ENCODE measurements around the gene BSG. TPM values are rescaled to one million over a fixed set of nuclear protein-coding genes. Genes with fewer than 3 reads are reported as not detected.

Gene BSG
- total and polyA plus RNA-seq, 11 donors, result 727 to 2,989 (median 1,462) TPM

GRCh38 chr19:566844-567243, 5.6 kb upstream of the BSG start:
- ATAC-seq, result no peak
- no peak for TF ChIP-seq POLR2A (IDR thresholded peaks at IDR 0.05)
- TF ChIP-seq CTCF (IDR thresholded peaks at IDR 0.05), result no peak
- no peaks in the 10 kb centered on the region for H3K9me3 ChIP-seq
- H3K27me3 ChIP-seq, result no peaks in the 10 kb centered on the region
- 70 to 76% (median 74%) methylated on average over 16 of the region's 16 CpGs for WGBS, 4 donors
- H3K4me1 ChIP-seq, result peaks cover 0 to 11% (median 9%) of the 10 kb centered on the region in 12 donors
- DNase-seq, result no peak
- peak overlapping the region in 2 of 12 donors; percentile 2 to 36 for H3K4me3 ChIP-seq
- no peaks in the 10 kb centered on the region for H3K36me3 ChIP-seq
- H3K27ac ChIP-seq, result peak overlapping the region in 4 of 12 donors; percentile 22 to 86 (median 42)
- intact Hi-C loops (cut with DNase I), result no loop called here

GRCh38 chr19:567296-567900, 5.0 kb upstream of the BSG start:
- intact Hi-C loops (cut with DNase I), result no loop called here
- TF ChIP-seq CTCF (IDR thresholded peaks at IDR 0.05), result no peak
- TF ChIP-seq POLR2A (IDR thresholded peaks at IDR 0.05), result no peak
- Histone ChIP-seq H3K36me3 (no peaks in the 10 kb centered on the region), H3K27ac (peak overlapping the region in 2 of 12 donors; percentile 60 to 86), H3K4me3 (peak overlapping the region in 1 of 12 donors; percentile 36), H3K27me3 (no peaks in the 10 kb centered on the region), H3K9me3 (no peaks in the 10 kb centered on the region), H3K4me1 (peaks cover 0 to 13% (median 10%) of the 10 kb centered on the region in 12 donors)
- no peak for DNase-seq
- ATAC-seq, result no peak
- 92 to 95% (median 93%) methylated on average over 22 of the region's 22 CpGs for WGBS, 4 donors

GRCh38 chr19:570251-570686, 2.1 kb upstream of the BSG start:
- DNase-seq (peak in 1 of 5 donors; percentile 50), ATAC-seq (no peak)
- Histone ChIP-seq H3K9me3 (no peaks in the 10 kb centered on the region), H3K27me3 (no peaks in the 10 kb centered on the region), H3K4me3 (no peak overlapping the region), H3K27ac (no peak overlapping the region), H3K36me3 (peaks cover 0 to 4% (median 0%) of the 10 kb centered on the region in 9 donors), H3K4me1 (peaks cover 0 to 35% (median 26%) of the 10 kb centered on the region in 12 donors)
- TF ChIP-seq CTCF (IDR thresholded peaks at IDR 0.05), result no peak
- no peak for TF ChIP-seq POLR2A (IDR thresholded peaks at IDR 0.05)
- intact Hi-C loops (cut with DNase I), result loop anchor here in 4 of 10 donors (5.0 kb wide), 1 partner anchor 38 kb away; the partner anchor contains the start of gene CDC34 (in 4 of the 4)
- WGBS, 4 donors, result 73 to 91% (median 80%) methylated on average over 16 to 22 of the region's 25 CpGs

GRCh38 chr19:570937-571565, 1.3 kb upstream of the BSG start:
- H3K27ac ChIP-seq, result peak overlapping the region in 11 of 12 donors; percentile 62 to 98 (median 94)
- peaks cover 0 to 4% (median 0%) of the 10 kb centered on the region in 9 donors for H3K36me3 ChIP-seq
- no peak for ATAC-seq
- H3K9me3 ChIP-seq, result no peaks in the 10 kb centered on the region
- WGBS, 4 donors, result 4 to 8% (median 5%) methylated on average over 42 to 45 of the region's 45 CpGs
- intact Hi-C loops (cut with DNase I), result loop anchor here in 4 of 10 donors (5.0 kb wide), 1 partner anchor 39 kb away; the partner anchor contains the start of gene CDC34 (in 4 of the 4)
- peak in 2 of 5 donors; percentile 32 to 56 for DNase-seq
- TF ChIP-seq POLR2A (IDR thresholded peaks at IDR 0.05) (no peak), CTCF (IDR thresholded peaks at IDR 0.05) (no peak)
- H3K4me1 ChIP-seq, result peaks cover 0 to 42% (median 34%) of the 10 kb centered on the region in 12 donors
- no peaks in the 10 kb centered on the region for H3K27me3 ChIP-seq
- H3K4me3 ChIP-seq, result peak overlapping the region; percentile 41 to 100 (median 98)

All from heart left ventricle (tissue), 16 donors.